NCI-H526 treated with DMSO at 0.1 percent for 48 hours (cell line): Measurements from ENCODE around the gene SLCO4A1.

Experiments used
- DNase-seq: peaks from one replicate; lab custom pipeline; 2025; lab: John Stamatoyannopoulos, UW

Gene SLCO4A1

DNA sequence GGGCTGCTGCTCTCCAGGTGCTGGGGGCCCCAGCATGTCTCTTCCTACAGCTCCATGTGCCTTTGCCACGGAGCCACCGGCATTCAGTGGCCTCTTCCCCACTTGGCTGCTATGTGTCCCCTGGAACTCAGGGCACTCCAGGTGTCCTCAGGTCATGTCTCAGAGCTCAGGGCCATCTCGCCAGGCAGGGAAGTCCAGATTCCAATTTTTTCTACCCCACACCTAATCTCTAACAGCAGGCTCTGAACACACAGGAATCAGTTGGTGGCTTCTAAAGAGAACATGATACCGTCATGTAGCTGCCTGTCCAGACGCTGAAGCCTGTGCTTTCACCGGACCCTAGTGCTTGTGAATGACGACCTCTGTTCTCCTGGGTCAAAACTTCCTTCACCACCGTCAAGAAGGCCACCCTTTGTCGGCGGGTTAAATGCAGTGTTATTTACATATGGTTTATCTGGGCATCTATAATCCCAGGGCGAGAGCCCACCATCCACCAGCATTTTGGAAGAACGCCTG, 4.2 kb upstream of the SLCO4A1 start:
- no peak for DNase-seq

DNA sequence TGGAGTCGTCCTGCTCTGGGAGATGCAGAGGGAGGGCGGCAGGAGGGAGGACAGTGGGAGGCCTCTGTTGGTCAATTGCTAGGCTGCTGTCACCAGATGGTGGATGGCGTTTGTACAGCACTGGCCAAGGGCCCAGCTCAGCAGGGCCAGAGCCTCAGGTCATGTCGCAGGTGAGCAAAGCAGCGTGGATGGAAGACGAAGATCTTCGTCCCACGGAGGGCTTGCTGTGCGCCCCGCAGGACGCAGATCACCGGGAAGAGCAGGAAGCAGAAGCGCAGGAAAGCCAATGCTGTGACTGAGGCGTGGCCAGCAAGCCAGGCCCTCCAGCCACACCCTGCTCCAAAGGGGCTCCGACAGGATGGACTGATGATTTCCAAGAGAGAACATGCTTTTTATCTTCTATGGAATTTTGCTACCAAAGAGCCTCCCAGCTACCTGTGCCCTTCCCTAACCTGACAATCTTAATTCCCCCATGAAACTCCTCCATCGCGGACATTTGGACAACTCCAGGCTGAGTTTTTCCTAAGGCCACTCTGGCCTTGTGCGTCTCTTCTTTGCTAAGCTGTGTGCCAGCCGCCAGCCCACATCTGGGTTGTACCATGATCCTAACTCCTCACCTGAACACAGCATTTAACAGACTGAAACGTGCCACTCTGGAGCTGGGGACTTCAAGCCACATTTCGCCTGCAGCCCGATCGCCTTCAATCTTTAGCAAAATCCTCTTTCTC, 3.5 kb upstream of the SLCO4A1 start:
- DNase-seq: no peak

DNA sequence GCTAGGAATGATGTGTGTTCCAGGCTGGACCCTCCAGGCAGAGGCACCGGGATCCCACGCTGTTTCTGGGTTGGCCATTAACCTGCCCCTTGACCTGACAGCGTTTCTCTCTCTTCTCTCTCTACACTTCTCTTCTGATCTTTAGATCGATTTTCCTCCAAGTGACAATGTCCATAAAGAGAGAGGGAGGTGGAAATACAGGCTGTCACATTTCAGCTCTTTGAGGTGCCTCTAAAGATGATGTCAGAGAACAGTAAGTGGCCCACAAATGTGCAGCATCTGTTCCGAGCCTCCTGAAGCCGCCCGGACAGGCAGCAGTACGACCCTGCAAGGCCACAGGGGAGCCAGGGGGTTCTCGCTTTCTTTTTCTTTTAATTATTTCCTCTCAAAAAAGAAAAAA, 2.5 kb upstream of the SLCO4A1 start:
- DNase-seq: no peak

DNA sequence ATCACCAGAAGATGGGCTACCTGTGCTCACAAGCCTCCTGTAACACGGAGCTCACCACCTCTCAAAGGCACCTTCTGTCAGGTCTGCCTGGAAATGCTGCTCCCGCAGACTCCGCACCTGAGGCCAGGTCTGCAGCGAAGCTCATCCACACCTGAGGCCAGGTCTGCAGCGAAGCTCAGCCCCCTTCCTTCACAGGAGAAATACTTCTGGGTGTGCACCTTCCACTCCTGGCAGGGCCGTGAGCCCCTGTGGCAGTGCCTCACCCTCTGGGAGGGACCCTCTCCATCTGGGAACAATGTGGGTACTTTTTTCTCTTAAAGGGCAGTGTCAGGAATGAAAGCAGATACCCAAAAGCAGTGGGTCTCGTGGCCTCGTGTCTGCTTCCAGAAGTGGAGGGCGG, 1.4 kb upstream of the SLCO4A1 start:
- DNase-seq: no peak

DNA sequence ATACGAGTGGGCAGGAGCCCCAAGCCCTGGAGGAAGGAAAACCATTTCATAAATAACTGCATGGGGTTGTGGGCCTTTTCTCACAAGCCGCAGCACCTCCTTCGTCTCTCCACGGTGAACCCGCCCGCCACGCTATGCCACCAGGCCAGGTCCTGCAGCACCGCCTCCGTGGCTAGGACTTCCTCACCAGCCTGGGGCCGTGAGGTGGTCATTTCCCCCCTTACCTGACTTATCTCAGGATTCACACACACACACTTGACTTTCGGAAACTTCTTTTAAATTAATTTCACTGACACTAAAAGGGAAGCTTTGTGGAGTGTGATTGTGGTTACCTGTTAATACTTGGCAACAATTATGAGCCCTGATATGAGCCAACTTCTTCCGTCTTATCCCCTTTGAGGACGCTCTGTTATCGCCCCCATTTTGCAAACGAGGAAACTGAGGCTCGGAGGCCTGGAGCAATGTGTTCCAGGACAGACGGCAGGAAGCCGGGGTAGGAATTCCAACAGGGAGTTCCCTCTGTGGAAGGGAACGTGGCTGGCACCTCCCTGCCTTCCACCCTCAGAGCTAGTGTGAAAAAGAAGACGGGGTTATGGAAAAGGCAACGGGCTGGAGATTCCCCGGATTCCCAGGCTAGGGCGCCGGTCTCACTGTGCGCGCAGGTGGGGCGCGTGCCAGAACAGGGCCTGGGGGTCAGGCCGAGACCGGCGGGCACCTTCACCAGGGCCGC, 817 bp upstream of the SLCO4A1 start:
- peak; percentile 52 for DNase-seq

DNA sequence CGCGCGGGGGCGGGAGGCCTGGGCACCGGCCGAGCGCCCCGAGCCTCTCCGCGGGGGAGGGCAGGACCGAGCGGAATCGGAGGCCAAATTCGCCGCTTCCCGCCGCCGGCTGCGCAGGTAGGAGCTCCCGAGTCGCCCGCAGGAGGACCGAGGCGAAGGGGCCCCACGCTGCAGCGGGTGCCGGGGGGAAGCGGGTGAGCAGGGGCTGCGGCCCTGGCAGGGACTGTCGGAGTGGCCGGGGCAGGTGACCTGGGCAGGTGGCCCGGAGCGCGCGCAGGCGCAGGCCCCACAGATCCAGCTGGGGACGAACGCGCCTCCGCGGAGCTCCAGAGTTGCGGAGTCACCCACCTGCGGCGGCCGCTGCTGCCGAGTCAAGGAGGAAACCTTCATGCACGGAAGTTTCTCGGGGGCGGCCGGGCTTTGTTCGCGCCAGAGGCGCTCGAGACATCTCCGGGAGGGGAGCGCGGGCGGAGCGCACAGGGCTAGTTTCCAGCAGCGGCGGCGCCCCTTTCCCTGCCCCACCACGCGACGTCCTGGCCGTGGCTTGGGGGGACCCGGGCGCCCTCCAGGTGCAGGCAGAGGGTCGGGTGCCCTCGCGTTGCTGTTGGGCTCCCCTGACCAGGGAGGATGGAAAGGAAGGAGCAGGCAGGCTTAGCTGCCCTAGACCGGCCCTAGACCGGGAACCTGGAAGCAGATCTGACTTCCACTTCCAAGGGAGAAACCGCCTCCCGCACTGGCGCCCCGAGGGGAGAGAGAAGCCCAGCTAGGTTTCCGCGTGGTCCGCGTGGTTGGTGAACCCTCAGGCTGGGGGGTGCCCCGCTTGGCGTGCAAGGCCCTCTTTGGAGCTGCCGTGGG, 590 bp downstream of the SLCO4A1 start:
- DNase-seq: no peak

DNA sequence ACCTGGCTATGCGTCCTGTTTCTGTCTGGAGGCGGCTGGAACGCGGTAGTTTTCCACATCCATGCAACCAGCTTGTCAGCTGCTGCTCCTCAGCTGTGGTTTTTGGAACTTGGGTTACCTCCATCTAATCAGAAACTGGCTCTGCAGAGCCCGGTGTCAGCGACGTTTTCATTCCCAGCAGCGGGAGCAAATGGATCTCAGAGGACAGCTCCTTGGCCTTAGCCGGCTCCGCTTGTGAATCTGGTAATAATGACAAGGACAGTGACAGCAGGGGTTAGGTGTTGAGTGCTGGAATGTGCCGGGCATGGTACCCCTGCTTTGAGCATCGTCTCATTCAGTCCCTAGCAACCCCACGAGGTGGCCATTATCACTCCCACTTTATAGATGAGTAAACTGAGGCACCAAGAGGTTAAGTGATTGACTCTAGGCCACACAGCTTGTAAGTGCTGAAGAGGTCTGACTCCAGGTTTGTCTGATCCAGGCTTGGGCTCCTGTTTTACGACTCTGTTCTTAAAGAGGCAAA, 1.3 kb downstream of the SLCO4A1 start:
- DNase-seq: no peak

DNA sequence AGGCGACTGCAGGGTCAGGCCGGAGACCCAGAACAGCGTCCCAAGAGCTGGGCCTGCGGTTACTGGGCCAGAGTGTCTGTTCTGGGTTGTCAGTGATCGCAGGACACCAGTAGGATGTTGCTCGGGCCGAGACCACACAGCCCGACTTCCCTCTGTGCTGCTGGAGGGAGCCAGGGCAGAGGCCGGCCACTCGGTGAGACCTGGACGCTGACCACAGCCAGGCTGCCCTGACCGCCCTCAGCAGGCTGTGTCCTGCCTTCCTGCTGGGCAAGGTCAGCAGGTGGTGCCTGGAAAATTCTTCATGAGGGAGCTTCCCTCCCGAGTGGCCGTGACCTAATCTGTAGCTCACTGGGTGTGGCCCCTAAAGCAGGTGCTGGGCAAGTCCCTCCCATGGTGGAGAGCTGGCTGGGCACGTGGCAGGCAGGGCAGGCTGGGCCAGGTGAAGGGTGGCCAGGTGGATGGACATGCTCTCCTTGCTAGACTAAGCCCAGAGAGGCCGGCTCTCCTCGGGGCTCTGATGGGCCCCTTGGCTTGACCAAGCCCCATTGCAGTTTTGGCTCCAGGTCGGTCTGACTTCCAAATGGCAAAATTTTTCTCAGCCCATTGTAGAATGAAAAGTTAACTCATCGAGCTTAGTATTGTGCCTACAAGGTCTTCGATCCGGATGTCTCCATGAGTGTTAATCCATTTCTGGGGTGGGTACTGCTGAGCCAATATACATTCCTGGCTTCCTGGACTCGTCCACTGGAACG, 1.9 kb downstream of the SLCO4A1 start:
- no peak for DNase-seq

DNA sequence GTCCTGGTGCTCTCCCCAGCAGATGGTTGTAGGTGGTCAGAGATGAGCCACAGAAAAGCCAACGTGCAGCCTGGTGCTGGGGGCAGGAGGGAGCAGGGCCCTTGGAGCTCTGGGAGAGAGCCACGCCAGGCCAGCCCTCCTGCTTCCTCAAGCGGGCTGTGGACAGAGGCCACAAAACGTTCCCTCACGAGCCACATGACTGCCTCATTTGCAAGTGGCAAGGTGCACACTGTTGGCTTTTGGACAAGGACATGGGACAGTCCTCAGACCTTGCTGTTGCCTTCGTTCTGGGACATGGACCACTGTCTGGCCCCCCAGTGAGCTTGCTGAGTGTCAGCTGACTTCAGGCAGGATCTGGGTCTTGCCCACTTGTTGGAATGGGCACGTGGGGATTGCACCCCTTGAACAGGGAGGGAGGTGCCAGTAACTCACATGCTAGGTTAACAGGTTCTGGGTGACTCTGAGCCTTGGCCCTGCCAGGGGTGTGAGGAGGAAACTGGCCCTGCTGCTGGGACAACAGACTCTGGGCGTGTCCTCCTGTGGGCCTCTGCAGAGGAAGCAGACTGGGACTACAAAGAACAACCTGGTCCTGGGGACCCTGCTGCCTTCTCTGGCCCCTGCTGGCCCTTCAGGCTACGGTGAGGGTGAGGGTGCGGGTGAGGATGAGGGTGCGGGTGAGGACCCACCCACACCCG, 2.6 kb downstream of the SLCO4A1 start:
- no peak for DNase-seq

DNA sequence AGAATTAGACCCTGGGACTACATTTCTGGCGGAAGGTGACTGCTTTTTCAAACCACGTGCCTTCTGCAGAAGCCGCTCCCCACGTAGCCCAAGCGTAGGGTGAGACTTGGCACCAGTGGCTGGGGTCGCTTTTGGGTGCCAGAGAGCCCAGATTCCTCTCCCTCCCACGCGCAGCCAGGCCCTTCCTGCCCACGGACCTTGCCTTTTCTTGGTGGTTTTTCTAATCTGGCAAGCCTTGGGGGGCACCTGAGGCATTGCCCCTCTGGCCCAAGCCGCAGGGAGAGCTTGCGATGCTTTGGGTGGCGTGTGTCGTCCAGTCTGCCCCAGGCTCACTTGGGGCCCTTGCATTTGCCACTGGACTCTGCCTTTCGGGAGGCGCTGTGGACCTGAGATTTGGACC, 3.3 kb downstream of the SLCO4A1 start:
- DNase-seq: no peak

DNA sequence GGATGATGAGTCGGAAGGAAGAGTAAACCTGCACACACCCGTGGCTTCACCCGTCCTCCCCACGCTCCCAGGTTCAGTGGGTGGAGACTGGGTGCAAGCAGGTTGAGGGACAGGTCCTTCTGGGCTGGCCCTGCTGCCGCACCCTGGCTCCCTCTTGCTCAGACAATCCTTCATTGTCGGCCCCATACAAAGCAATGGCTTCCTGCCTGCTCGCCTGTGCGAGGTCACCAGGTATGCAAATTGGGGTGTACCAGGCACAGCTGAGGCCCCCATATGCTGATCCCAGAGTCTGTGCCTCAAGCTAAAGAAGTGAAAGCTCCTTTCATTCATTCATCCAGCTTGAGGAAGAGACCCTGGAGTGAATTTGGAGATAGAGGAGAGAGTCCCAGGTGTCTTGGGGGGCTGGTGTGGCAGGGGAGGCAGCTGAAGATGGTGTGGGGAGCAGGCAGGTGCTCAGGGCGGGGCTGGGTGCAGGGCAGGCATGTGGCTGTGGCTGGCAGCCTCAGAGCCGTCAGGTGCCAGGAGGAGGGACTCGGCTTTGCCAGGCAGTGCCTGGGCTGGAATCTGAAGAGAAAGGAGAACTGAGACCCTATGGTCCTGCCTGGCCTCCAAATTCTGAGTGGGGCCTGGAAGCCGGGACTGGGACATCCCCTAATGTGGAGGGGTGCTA, 4.7 kb downstream of the SLCO4A1 start:
- DNase-seq: peak; percentile 84

DNA sequence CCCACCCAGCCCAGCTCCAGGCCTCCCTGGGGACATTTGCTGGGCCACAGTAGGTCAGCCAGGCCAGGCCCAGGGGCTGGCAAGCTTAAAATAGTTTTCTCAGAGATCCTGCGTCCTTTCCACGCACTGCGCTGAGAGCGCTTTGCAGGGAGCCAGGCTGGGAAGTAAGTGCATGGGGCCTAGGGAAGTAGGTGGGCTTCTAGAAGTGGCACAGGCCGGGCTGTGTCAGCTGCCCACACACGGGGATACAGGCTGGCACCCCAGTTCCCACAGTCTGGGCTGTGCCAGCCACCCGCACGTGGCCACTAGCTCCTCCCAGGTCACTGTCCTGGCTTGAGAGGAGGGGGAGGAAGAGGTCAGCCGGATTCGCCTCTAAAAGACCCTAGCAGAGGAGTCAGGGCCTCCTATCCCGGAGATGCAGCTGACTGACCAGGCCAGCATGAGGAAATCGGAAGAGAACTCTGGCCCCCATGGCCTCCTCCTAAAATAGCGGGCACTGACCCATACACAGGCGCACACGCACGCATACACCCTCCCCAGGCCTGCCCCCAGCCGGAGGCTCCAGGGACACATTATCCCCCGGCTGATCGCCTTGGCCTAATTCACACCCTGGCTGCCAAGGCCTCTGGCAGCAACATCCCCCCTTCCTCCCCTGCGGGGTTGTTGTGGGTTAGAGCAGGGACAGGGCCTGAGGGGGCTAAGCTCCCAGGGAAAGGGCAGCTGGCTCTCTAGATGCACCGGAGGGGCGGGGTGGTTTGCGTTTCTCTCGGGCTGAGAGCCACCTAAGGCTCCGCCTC, 5.4 kb downstream of the SLCO4A1 start:
- no peak for DNase-seq

DNA sequence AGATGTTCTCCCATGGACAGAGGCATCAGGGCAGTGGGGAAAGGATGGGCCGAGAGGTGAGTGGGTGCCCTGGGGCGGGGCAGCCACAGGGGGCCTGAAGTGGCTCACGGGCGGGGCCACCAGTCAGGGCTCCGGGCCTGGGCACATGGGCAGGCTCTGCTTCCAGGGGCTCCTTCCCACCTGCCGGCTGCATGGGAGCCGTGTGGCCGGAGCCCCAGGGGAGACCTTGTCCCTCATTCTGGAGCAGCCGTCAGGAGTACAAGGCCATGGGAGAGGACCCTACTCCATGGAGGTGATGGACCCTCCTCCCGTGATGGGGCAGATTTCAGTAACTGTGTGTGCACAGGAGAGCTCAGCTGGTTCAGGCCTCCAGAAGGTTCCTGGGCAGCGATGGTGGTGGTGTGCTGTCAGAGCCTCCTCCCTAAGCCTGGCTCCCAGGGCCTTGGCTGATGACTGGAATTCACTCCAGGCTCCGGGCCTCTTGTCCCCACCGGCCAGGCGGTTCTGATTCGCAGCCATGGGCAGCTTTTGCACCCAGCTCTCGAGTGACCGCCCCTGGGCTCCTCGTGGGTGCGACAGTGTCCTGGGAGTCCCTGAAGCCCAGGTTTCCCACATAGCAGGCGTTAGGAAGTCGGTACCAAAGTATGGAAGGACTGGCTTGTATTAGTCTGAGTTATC, 6.2 kb downstream of the SLCO4A1 start:
- DNase-seq: no peak

DNA sequence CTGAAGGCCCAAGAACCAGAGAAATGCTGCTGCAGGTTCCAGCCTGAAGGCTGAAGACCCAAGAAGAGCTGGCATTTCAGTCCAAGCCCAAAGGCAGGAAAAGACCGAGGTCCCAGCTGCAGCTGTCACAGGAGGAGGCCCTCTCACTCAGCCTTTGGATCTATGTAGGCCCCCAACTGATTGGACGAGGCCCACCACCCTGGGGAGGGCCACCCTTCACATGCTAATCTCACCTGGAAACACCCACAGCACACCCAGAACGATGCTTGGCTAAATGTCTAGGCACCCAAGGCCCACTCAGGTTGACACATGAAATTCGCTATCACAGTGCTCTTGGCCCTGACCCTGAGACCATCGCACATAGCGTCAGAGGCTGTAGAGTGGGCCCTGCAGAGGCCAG, 6.8 kb downstream of the SLCO4A1 start:
- no peak for DNase-seq

DNA sequence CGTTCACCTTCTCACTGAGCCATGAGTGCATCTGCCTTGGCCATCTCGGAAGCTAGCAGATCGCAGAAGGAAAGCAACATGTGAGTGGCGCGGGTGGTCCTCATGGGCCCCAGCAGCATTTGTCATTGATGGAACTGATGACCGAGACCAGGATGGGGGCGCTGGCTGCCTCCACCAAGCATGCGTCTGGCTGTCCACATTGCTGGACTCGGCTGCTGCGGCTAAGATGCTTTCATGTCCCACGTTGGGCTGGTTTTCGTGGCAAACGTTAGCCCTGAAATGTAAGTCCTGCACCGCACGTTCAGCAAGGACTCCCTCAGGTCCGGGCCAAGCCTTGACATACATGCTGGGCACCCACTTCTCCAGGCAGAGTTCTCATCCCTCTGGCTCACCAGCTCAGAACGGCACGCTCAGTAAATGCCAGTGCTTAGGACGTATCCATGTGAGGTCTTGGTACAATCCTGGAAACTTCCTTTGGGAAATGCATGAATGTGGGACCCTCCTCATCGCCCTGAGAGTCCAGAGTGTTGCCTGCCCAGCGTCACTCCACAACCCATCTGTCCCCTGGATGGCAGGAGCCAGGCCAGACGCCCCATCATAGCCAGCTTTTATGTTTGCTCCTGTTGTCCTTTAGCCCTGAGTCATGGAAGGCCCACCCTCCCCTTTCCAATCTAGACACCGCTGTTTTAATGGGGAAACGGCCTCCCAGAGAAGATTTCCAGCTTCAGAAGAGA, 8.4 kb downstream of the SLCO4A1 start:
- no peak for DNase-seq

DNA sequence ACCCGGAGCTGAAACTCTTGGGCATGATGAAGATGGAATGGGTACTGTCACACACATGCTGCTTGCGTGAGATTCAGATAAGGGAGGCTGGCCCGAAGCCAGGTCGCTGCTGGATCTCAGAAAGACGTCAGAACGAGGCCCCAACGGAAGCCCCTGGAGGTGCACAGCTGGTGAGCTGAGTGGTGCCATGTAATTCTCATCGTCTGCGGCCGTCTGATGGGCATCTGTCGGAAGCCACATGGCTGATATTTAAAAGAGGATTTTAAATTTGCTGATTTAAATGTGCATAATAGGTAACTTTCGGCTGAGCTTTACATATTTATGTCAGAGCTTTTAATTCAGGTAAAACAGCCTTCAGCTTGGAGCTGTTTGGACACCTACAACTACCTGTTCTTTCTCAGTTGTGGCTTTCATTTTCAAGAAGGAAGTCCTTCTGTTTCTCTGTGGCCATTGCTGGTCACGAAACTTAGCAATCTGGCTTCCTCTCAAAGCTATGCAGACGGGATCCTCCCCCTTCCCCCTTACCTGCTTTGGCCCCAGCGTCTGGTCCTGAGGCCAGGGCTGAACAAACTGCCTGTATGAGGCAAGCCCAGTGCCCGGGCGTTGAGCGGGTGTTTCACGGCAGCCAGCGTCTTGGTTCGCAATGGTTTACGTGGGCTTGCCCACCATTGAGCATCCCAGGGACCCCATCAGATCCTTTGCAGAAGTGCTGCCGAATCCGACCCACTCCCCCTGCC, 9.2 kb downstream of the SLCO4A1 start:
- peak; percentile 44 for DNase-seq

DNA sequence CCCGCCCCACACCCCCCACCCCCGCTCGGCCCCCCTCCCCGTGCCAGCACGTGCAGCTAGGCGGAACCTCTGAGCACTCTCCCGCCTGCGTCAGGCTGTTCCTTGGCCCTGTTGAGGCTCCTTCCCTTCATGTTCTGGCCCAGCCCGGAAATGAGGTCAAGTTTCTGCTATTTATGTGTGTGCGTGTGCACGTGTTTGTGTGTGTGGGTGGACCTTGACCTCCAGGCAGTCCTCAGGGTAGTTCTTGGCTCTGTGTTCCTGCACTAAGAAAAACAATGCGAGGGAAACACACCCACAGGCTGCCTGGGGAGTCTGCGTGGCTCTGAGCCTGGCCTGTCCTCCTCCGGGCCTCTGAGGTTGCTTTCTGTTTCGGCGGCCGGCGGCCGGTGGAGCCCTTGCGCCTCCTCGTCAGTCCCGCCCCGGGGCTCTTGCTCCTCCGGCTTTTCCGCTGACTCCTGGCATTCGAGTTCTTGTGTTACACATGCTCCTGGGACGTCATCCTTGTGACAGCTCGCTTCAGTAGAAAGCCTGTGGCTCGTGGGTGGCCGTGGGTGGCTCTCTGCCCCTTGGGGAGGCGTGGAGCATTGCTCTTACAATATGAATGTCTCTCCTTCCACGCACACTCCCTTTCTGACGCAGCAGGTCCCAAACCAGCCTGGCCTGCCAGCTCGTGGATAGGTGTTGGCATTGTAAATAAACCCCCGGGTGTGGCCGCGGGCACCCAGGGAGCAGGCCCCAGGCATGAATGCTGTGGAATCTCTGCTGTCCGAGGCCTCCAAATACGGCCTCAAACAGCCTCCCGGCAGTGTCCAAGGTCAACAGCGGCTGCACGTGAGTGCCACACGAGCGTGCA, 10.0 kb downstream of the SLCO4A1 start:
- DNase-seq: peak; percentile 34
